H9 (cell line): ENCODE data around the gene KRT28. TPM values are rescaled to one million over a fixed set of nuclear protein-coding genes. Genes with fewer than 3 reads are reported as not detected.

Experiments used
- DNase-seq: peaks from one replicate; pipeline ENCODE4 v3.0.0-alpha.2; 2017
- H2AFZ ChIP-seq: one replicate; pipeline ENCODE4 v1.6.1; 2013; ENCODE audit warnings: mild to moderate bottlenecking, low read length, control low read depth, moderate library complexity
- H2AK5ac ChIP-seq: 2 replicates; pipeline ENCODE4 v1.6.1; 2013; ENCODE audit warnings: low read length, control low read depth, mixed read lengths; ENCODE audit not compliant: insufficient read length
- H2BK120ac ChIP-seq: one replicate; pipeline ENCODE4 v1.6.1; 2013; ENCODE audit warnings: low read depth, mild to moderate bottlenecking, low read length, control low read depth, inconsistent platforms; ENCODE audit not compliant: poor library complexity, severe bottlenecking
- H2BK12ac ChIP-seq: 2 replicates; pipeline ENCODE4 v1.6.1; 2013; ENCODE audit warnings: low read length, control low read depth, mixed read lengths, low read depth; ENCODE audit not compliant: insufficient read length
- H2BK15ac ChIP-seq: 2 replicates; pipeline ENCODE4 v1.6.1; 2013; ENCODE audit warnings: low read depth, low read length, control low read depth
- H2BK20ac ChIP-seq: one replicate; pipeline ENCODE4 v1.6.1; 2013; ENCODE audit warnings: low read depth, mild to moderate bottlenecking, low read length, control low read depth, inconsistent platforms; ENCODE audit not compliant: poor library complexity, severe bottlenecking
- H2BK5ac ChIP-seq: 2 replicates; pipeline ENCODE4 v1.6.1; 2013; ENCODE audit warnings: low read length, control low read depth, mixed read lengths; ENCODE audit not compliant: insufficient read length
- H3K14ac ChIP-seq: 2 replicates; pipeline ENCODE4 v1.6.1; 2013; ENCODE audit warnings: low read length, control low read depth; ENCODE audit not compliant: insufficient read depth
- H3K18ac ChIP-seq: 2 replicates; pipeline ENCODE4 v1.6.1; 2013; ENCODE audit warnings: low read depth, mild to moderate bottlenecking, mixed read lengths, low read length, control low read depth; ENCODE audit not compliant: insufficient read length
- H3K23ac ChIP-seq: 2 replicates; pipeline ENCODE4 v1.6.1; 2013; ENCODE audit warnings: low read length, control low read depth, mixed read lengths, low read depth; ENCODE audit not compliant: insufficient read length
- H3K23me2 ChIP-seq: 2 replicates; pipeline ENCODE4 v1.6.1; 2013; ENCODE audit warnings: low read depth, mild to moderate bottlenecking, mixed read lengths, low read length, control low read depth; ENCODE audit not compliant: insufficient read length, poor library complexity, severe bottlenecking
- H3K27ac ChIP-seq: 2 replicates; pipeline ENCODE4 v1.5.1; 2013; ENCODE audit warnings: low read length, control low read depth, mixed read lengths, low read depth; ENCODE audit not compliant: insufficient read length
- H3K27me3 ChIP-seq: 2 replicates; pipeline ENCODE4 v1.6.1; 2013; ENCODE audit warnings: low read length, control low read depth, inconsistent platforms; ENCODE audit not compliant: insufficient read depth
- H3K4ac ChIP-seq: 2 replicates; pipeline ENCODE4 v1.6.1; 2013; ENCODE audit warnings: low read depth, mild to moderate bottlenecking, control low read depth, inconsistent platforms, low read length, moderate library complexity
- H3K4me1 ChIP-seq: 2 replicates; pipeline ENCODE4 v1.6.1; 2013; ENCODE audit warnings: low read length, control low read depth, inconsistent platforms; ENCODE audit not compliant: insufficient read depth
- H3K4me2 ChIP-seq: 2 replicates; pipeline ENCODE4 v1.6.1; 2013; ENCODE audit warnings: low read length, control low read depth, mixed read lengths; ENCODE audit not compliant: insufficient read length, insufficient read depth
- H3K56ac ChIP-seq: 2 replicates; pipeline ENCODE4 v1.6.1; 2013; ENCODE audit warnings: low read depth, mild to moderate bottlenecking, mixed read lengths, low read length, control low read depth; ENCODE audit not compliant: insufficient read length
- H3K79me1 ChIP-seq: 2 replicates; pipeline ENCODE4 v1.6.1; 2013; ENCODE audit warnings: low read depth, mild to moderate bottlenecking, moderate library complexity, low read length, control low read depth, inconsistent platforms; ENCODE audit not compliant: insufficient read depth, poor library complexity, severe bottlenecking
- H3K79me2 ChIP-seq: 2 replicates; pipeline ENCODE4 v1.6.1; 2013; ENCODE audit warnings: low read length, control low read depth, inconsistent platforms; ENCODE audit not compliant: insufficient read depth
- H3K9ac ChIP-seq: 2 replicates; pipeline ENCODE4 v1.6.1; 2013; ENCODE audit warnings: low read length, control low read depth, mixed read lengths; ENCODE audit not compliant: insufficient read length; ENCODE audit errors: extremely low read depth
- H3K9me3 ChIP-seq: one replicate; pipeline ENCODE4 v1.6.1; 2013; ENCODE audit warnings: low read depth, low read length, inconsistent platforms; ENCODE audit not compliant: control insufficient read depth
- H3T11ph ChIP-seq: one replicate; pipeline ENCODE4 v1.6.1; 2013; ENCODE audit warnings: mild to moderate bottlenecking, low read length, control low read depth, inconsistent platforms
- H4K20me1 ChIP-seq: one replicate; pipeline ENCODE4 v1.6.1; 2013; ENCODE audit not compliant: control insufficient read depth, insufficient read length, insufficient read depth
- H4K5ac ChIP-seq: 2 replicates; pipeline ENCODE4 v1.6.1; 2013; ENCODE audit warnings: low read depth, mild to moderate bottlenecking, mixed read lengths, low read length, control low read depth; ENCODE audit not compliant: insufficient read length
- H4K8ac ChIP-seq: replicated peaks from 2 replicates; pipeline ENCODE4 v1.6.1; 2013; ENCODE audit warnings: low read length, control low read depth, mixed read lengths, low read depth; ENCODE audit not compliant: insufficient read length
- H4K91ac ChIP-seq: 2 replicates; pipeline ENCODE4 v1.6.1; 2013; ENCODE audit warnings: low read depth, mild to moderate bottlenecking, moderate library complexity, mixed read lengths, low read length, control low read depth; ENCODE audit not compliant: insufficient read length
- H3K27ac Mint-ChIP-seq, 3 experiments: 2 replicates in 2 of 3; 3 replicates in 1 of 3; pipeline ENCODE4 v1.8.0; 2020 to 2021; ENCODE audit warnings: mixed read lengths in 3 of 3, mild to moderate bottlenecking in 1 of 3, moderate library complexity in 1 of 3
- H3K27me3 Mint-ChIP-seq: 2 replicates; pipeline ENCODE4 v1.8.0; 2021; ENCODE audit warnings: low read depth, mild to moderate bottlenecking, moderate library complexity, mixed read lengths
- H3K36me3 Mint-ChIP-seq, 3 experiments: 2 replicates in 2 of 3; 3 replicates in 1 of 3; pipeline ENCODE4 v1.8.0; 2020 to 2021; ENCODE audit warnings: low read depth in 3 of 3, mixed read lengths in 3 of 3; ENCODE audit not compliant: insufficient read depth in 1 of 3
- H3K4me1 Mint-ChIP-seq, 2 experiments: 2 replicates each; pipeline ENCODE4 v1.8.0; 2020; ENCODE audit warnings: mixed read lengths in 2 of 2
- H3K4me3 Mint-ChIP-seq, 2 experiments: 2 replicates in 1 of 2; 3 replicates in 1 of 2; pipeline ENCODE4 v1.8.0; 2020 to 2021; ENCODE audit warnings: mild to moderate bottlenecking in 2 of 2, mixed read lengths in 2 of 2, moderate library complexity in 1 of 2
- H3K9me3 Mint-ChIP-seq, 2 experiments: 2 replicates in 1 of 2; 3 replicates in 1 of 2; pipeline ENCODE4 v1.8.0; 2020; ENCODE audit warnings: mild to moderate bottlenecking in 2 of 2, mixed read lengths in 2 of 2, moderate library complexity in 1 of 2
- CTCF ChIP-seq: fragments of 200-600 bp; sonication (generic); conservative IDR thresholded peaks from 3 replicates; pipeline ENCODE4 v1.8.0; 2021; ENCODE audit warnings: antibody characterized with exemption, mild to moderate bottlenecking
- WGBS: extraction: QIAGEN DNeasy Blood & Tissue Kit; methylation state at CpG from one replicate; pipeline ENCODE4 v1.1.7; 2013; ENCODE audit warnings: missing lambda C conversion rate, low lambda C conversion rate, mixed read lengths; ENCODE audit not compliant: insufficient read length; ENCODE audit errors: extremely low coverage; 5-methylcytosine and 5-hydroxymethylcytosine counted together
- total RNA-seq: library from RNA; stranded (reverse); gene quantifications from 2 replicates; pipeline ENCODE4 v1.2.1, GENCODE V29; 2021

The KRT28 gene
- total RNA-seq, 1 experiment from 2014 or later: not detected

GRCh38 chr17:40848583-40849235, 49.0 kb upstream of the KRT28 start:
- Histone ChIP-seq H2AK5ac (no peak overlapping the region), H3K79me1 (no peaks in the 10 kb centered on the region), H4K8ac (no peak overlapping the region), H4K5ac (no peak overlapping the region), H2BK15ac (no peak overlapping the region), H3K9ac (no peak overlapping the region), H3K14ac (no peak overlapping the region), H3K4ac (no peak overlapping the region), H3K18ac (no peak overlapping the region), H3K56ac (no peak overlapping the region), H3K23me2 (no peaks in the 10 kb centered on the region), H3K79me2 (no peaks in the 10 kb centered on the region), H2AFZ (no peak overlapping the region), H4K91ac (no peak overlapping the region), H2BK12ac (no peak overlapping the region), H3K27ac (no peak overlapping the region), H2BK20ac (no peak overlapping the region), H2BK5ac (no peak overlapping the region), H3T11ph (no peak overlapping the region), H3K4me2 (no peak overlapping the region), H3K4me1 (no peaks in the 10 kb centered on the region; the same call in 1 of the 2 replicates), H3K23ac (no peak overlapping the region), H3K9me3 (no peaks in the 10 kb centered on the region), H3K27me3 (no peaks in the 10 kb centered on the region), H4K20me1 (no peaks in the 10 kb centered on the region), H2BK120ac (no peak overlapping the region)
- Mint-ChIP-seq H3K27ac (no peak overlapping the region), H3K36me3 (no peaks in the 10 kb centered on the region), H3K27me3 (peaks cover 44% of the 10 kb centered on the region), H3K4me3 (no peak overlapping the region), H3K4me1 (peaks cover 13 to 14% of the 10 kb centered on the region in 2 experiments), H3K9me3 (no peaks in the 10 kb centered on the region)
- no CpG with 5 or more reads among the region's 1 CpG for WGBS
- TF ChIP-seq CTCF: no peak
- DNase-seq: no peak
